Measurements from ENCODE around the gene ANKRD62. TPM values are rescaled to one million over a fixed set of nuclear protein-coding genes. Genes with fewer than 3 reads are reported as not detected.

ANKRD62 gene
- total RNA-seq, 1 donor from 2014 or later = 1.9 TPM

Other genes starting within 250 kb of the ANKRD62 start
- 46.7 TPM for gene CHMP1B, start 242.4 kb upstream of the ANKRD62 start, total RNA-seq (ENCODE audit: insufficient read depth, low replicate concordance)
- gene MPPE1, start 185.5 kb upstream of the ANKRD62 start, total RNA-seq (ENCODE audit: insufficient read depth, low replicate concordance) = 31.3 TPM
- gene IMPA2, start 112.3 kb upstream of the ANKRD62 start, total RNA-seq (ENCODE audit: insufficient read depth, low replicate concordance) = 79.0 TPM
- not detected for gene CIDEA, start 160.5 kb downstream of the ANKRD62 start, total RNA-seq (ENCODE audit: insufficient read depth, low replicate concordance)
- 452 TPM for gene TUBB6, start 214.4 kb downstream of the ANKRD62 start, total RNA-seq (ENCODE audit: insufficient read depth, low replicate concordance)